ENCODE measurements around the gene NAALADL2. TPM values are rescaled to one million over a fixed set of nuclear protein-coding genes. Genes with fewer than 3 reads are reported as not detected.
"Not testable (repeated sequence)": the region's sequence is repeated elsewhere in the genome, so short reads cannot be mapped to it uniquely, and the experiment has no call there.

NAALADL2 gene
- total RNA-seq, 2 experiments from 2014 or later, result not detected

- H3K4me3 Mint-ChIP-seq, result no peak overlapping the region
- no peaks in the 10 kb centered on the region for H3K4me1 Mint-ChIP-seq
- CTCF ChIA-PET, result no interaction called here
- peaks cover 2% of the 10 kb centered on the region for H3K9me3 Mint-ChIP-seq (ENCODE audit: low read depth)
- H3K36me3 Mint-ChIP-seq, result no peaks in the 10 kb centered on the region
- no peaks in the 10 kb centered on the region for H3K27me3 Mint-ChIP-seq
- ATAC-seq (no peak), DNase-seq (no peak)
- no peak overlapping the region for H3K27ac Mint-ChIP-seq
Measured at GRCh38 chr3:175484666-175485065, 625.5 kb downstream of the NAALADL2 start.

GRCh38 chr3:175485436-175485835, 626.3 kb downstream of the NAALADL2 start:
- H3K27ac Mint-ChIP-seq, result no peak overlapping the region
- H3K36me3 Mint-ChIP-seq, result no peaks in the 10 kb centered on the region
- no peak overlapping the region for H3K4me3 Mint-ChIP-seq
- H3K4me1 Mint-ChIP-seq, result no peaks in the 10 kb centered on the region
- H3K27me3 Mint-ChIP-seq, result no peaks in the 10 kb centered on the region
- CTCF ChIA-PET, result no interaction called here
- no peak for DNase-seq
- ATAC-seq, result no peak
- peaks cover 2% of the 10 kb centered on the region for H3K9me3 Mint-ChIP-seq (ENCODE audit: low read depth)

GRCh38 chr3:175486255-175486654, 627.1 kb downstream of the NAALADL2 start:
- Mint-ChIP-seq H3K4me1 (no peaks in the 10 kb centered on the region), H3K9me3 (ENCODE audit: low read depth) (peaks cover 2% of the 10 kb centered on the region), H3K27me3 (no peaks in the 10 kb centered on the region), H3K4me3 (no peak overlapping the region), H3K27ac (no peak overlapping the region), H3K36me3 (no peaks in the 10 kb centered on the region)
- CTCF ChIA-PET, result no interaction called here
- ATAC-seq (no peak), DNase-seq (no peak)

- H3K27ac Mint-ChIP-seq, result no peak overlapping the region
- no peaks in the 10 kb centered on the region for H3K4me1 Mint-ChIP-seq
- ATAC-seq, result no peak
- no peaks in the 10 kb centered on the region for H3K36me3 Mint-ChIP-seq
- DNase-seq, result no peak
- no peaks in the 10 kb centered on the region for H3K27me3 Mint-ChIP-seq
- peaks cover 2% of the 10 kb centered on the region for H3K9me3 Mint-ChIP-seq (ENCODE audit: low read depth)
- CTCF ChIA-PET, result no interaction called here
- no peak overlapping the region for H3K4me3 Mint-ChIP-seq
Measured at GRCh38 chr3:175489406-175489805, 630.3 kb downstream of the NAALADL2 start.

DNA sequence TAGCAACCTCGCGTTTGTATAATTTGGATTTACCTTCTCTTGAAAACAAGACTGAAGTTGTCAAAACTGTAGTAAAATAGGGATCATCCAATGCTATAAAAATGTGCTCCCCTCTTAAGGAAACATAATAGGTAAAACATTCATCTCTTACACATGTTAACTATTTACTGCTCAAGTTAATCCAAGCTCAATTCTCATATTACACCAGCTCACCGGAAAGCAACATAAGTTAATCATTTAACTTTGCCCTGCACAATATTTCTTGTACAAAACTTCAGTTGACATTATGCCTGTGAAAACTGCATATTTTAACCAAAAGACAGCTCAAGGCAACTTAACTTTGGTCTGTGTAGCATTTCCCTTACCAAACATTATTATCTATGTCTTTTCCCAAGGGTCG, 634.2 kb downstream of the NAALADL2 start:
- no peak overlapping the region for H3K27ac Mint-ChIP-seq
- H3K27me3 Mint-ChIP-seq, result no peaks in the 10 kb centered on the region
- ATAC-seq (no peak), DNase-seq (no peak)
- H3K36me3 Mint-ChIP-seq, result no peaks in the 10 kb centered on the region
- no peak overlapping the region for H3K4me3 Mint-ChIP-seq
- no peaks in the 10 kb centered on the region for H3K4me1 Mint-ChIP-seq
- H3K9me3 Mint-ChIP-seq (ENCODE audit: low read depth), result no peaks in the 10 kb centered on the region
- CTCF ChIA-PET, result no interaction called here

DNA sequence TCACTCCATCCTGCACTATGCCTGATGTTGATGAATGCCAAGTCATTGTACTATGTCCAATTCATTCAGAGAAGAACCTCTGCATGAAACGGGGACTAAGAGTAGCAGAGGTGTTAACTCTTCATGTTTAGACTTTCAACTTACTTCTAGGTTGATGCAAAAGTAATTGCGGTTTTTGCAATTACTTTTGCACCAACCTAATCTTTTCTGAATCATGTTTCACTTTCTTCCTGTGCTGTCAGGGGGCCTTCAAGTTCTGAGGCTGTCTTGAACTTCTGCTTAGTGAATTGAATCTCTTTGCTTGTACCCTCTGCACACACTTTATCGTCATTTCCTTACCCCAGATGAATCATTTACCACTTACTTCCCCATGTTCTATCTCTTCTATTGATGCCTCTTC, 636.2 kb downstream of the NAALADL2 start:
- ATAC-seq (no peak), DNase-seq (no peak)
- CTCF ChIA-PET, result no interaction called here
- Mint-ChIP-seq H3K4me3 (no peak overlapping the region), H3K27me3 (no peaks in the 10 kb centered on the region), H3K36me3 (no peaks in the 10 kb centered on the region), H3K4me1 (no peaks in the 10 kb centered on the region), H3K9me3 (ENCODE audit: low read depth) (no peaks in the 10 kb centered on the region), H3K27ac (no peak overlapping the region)

DNA sequence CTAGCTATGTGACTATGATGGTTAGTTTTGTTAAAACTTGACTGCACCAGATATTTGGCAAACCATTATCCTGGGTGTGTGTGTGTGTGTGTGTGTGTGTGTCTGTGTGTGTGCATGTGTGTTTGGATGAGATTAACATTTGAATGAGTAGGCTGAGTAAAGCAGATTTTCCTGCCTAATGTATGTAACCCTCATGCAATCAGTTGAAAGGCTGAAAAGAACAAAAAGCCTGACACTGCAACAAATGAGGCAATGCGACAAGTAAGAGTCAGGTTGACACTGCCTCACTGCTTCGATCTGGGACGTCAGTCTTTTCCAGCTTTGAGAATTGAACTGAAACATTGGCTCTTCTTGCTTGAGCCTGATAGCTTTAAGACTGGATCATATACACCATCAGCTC, 643.0 kb downstream of the NAALADL2 start:
- CTCF ChIA-PET, result no interaction called here
- Mint-ChIP-seq H3K4me1 (no peaks in the 10 kb centered on the region), H3K27ac (no peak overlapping the region), H3K36me3 (no peaks in the 10 kb centered on the region), H3K27me3 (no peaks in the 10 kb centered on the region), H3K9me3 (ENCODE audit: low read depth) (peaks cover 4% of the 10 kb centered on the region), H3K4me3 (no peak overlapping the region)
- DNase-seq (no peak), ATAC-seq (no peak)

DNA sequence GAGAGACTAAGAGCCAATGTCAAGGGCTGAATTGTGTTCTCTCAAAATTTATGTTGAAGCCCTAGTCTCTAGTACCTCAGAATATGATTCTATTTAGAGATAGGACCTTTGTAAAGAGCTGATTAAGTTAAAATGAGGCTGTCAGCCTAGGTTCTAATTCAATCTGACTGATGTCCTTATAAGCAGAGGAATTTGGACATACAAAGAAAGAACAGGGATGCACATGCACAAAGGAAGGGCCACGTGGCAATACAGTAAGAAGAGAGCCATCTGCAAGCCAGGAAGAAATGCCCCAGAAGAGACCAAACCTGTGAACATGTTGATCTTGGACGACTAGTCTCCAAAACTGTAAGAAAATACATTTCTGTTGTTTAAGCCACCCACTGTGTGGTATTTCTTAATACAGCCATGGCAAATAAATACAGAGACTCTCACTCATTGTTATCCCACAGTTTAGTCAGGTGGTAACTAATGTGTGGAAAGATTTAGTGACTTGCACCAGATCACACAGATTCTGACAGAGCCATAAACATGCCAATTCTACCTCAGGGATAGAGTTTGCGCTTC, 652.2 kb downstream of the NAALADL2 start:
- no peak for DNase-seq
- H3K4me3 Mint-ChIP-seq, result no peak overlapping the region
- ATAC-seq, result no peak
- peaks cover 5% of the 10 kb centered on the region for H3K9me3 Mint-ChIP-seq (ENCODE audit: low read depth)
- H3K27ac Mint-ChIP-seq, result no peak overlapping the region
- H3K4me1 Mint-ChIP-seq, result no peaks in the 10 kb centered on the region
- no peaks in the 10 kb centered on the region for H3K36me3 Mint-ChIP-seq
- CTCF ChIA-PET, result no interaction called here
- no peaks in the 10 kb centered on the region for H3K27me3 Mint-ChIP-seq

DNA sequence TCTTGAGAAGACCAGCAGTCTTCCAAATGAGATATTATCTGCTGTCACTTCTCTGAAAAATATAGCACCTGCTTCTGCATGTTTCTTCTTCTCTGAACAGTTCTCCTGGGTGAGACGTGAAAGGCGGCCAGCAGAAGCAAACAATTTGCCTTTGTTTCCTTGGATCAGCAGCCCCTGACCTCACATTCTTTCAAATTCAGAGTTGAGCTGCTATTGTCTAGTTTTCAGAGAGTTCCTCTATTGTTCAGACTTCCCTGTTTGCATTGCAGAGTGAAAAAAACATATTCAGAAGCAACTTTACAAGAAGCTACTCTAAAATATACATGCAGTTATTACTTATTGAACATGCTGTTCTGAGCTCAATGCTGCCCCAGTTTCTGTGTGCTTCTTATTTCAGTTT, 653.6 kb downstream of the NAALADL2 start:
- Mint-ChIP-seq H3K4me3 (no peak overlapping the region), H3K4me1 (no peaks in the 10 kb centered on the region), H3K9me3 (ENCODE audit: low read depth) (peaks cover 3% of the 10 kb centered on the region), H3K36me3 (no peaks in the 10 kb centered on the region), H3K27ac (no peak overlapping the region), H3K27me3 (no peaks in the 10 kb centered on the region)
- DNase-seq (no peak), ATAC-seq (no peak)
- CTCF ChIA-PET, result no interaction called here

DNA sequence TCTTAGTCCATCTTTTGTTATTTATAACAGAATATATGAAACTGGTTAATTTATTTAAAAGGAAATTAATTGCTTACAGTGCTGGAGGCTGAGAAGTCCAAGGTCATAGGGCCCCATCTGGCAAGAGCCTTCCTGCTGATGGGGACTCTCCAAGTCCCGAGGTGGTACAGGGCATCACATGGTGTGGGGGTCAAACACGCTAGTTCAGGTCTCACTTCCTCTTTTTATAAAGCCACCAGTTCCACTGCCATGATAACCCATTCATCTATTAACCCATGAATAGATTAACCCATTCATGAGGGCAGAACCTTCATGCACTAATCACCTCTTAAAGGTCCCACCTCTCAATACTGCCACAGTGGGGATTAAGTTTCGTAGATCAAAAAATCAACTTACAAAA, 659.3 kb downstream of the NAALADL2 start:
- ATAC-seq (no peak), DNase-seq (no peak)
- Mint-ChIP-seq H3K27me3 (no peaks in the 10 kb centered on the region), H3K27ac (no peak overlapping the region), H3K36me3 (no peaks in the 10 kb centered on the region), H3K4me1 (no peaks in the 10 kb centered on the region), H3K9me3 (ENCODE audit: low read depth) (peaks cover 2% of the 10 kb centered on the region), H3K4me3 (no peak overlapping the region)
- CTCF ChIA-PET, result no interaction called here

GRCh38 chr3:175521406-175521805, 662.3 kb downstream of the NAALADL2 start:
- H3K36me3 Mint-ChIP-seq, result no peaks in the 10 kb centered on the region
- DNase-seq (no peak), ATAC-seq (no peak)
- H3K27ac Mint-ChIP-seq, result no peak overlapping the region
- no peaks in the 10 kb centered on the region for H3K27me3 Mint-ChIP-seq
- no peaks in the 10 kb centered on the region for H3K4me1 Mint-ChIP-seq
- no peak overlapping the region for H3K4me3 Mint-ChIP-seq
- H3K9me3 Mint-ChIP-seq (ENCODE audit: low read depth), result peaks cover 2% of the 10 kb centered on the region
- CTCF ChIA-PET, result no interaction called here

- Mint-ChIP-seq H3K9me3 (ENCODE audit: low read depth) (peaks cover 2% of the 10 kb centered on the region), H3K4me1 (no peaks in the 10 kb centered on the region), H3K4me3 (no peak overlapping the region), H3K27ac (no peak overlapping the region), H3K27me3 (no peaks in the 10 kb centered on the region), H3K36me3 (no peaks in the 10 kb centered on the region)
- CTCF ChIA-PET, result no interaction called here
- no peak for DNase-seq
- ATAC-seq, result no peak
Measured at GRCh38 chr3:175526191-175526590, 667.1 kb downstream of the NAALADL2 start.

DNA sequence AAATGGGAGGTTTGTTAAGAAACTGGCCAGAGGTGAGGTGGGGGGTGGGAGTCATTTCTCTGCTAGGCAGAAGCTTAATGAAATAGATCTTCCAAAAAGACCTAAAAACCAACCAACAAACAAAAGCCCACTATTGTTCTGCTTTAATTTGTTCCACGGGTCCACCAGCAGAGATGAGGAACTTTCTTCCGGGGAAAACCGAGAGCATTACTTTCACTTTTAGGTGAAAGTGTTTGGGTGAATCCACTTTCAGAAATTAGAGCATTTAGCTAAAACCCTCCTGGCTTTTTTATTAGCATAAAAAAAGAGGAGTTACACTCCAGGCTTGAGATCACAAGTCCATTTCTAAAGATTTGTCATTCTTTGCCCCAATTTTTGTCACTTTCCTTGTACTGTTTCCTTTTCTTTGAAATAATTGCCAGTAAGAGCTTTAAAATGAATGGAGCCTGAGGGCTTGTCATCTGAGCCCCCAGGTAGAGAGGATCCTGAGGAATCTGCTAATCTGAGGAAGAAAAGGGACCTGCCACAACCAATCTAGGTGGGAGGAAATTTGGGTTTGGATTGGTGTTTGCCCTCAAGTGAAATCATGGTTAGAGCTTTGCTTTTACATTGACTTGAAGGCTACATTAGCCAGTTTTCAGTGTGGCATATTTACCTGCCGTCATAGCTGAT, 667.6 kb downstream of the NAALADL2 start:
- no peak overlapping the region for H3K27ac Mint-ChIP-seq
- no peaks in the 10 kb centered on the region for H3K36me3 Mint-ChIP-seq
- DNase-seq (no peak), ATAC-seq (no peak)
- no peaks in the 10 kb centered on the region for H3K4me1 Mint-ChIP-seq
- peaks cover 2% of the 10 kb centered on the region for H3K9me3 Mint-ChIP-seq (ENCODE audit: low read depth)
- no peaks in the 10 kb centered on the region for H3K27me3 Mint-ChIP-seq
- no peak overlapping the region for H3K4me3 Mint-ChIP-seq
- CTCF ChIA-PET, result no interaction called here

DNA sequence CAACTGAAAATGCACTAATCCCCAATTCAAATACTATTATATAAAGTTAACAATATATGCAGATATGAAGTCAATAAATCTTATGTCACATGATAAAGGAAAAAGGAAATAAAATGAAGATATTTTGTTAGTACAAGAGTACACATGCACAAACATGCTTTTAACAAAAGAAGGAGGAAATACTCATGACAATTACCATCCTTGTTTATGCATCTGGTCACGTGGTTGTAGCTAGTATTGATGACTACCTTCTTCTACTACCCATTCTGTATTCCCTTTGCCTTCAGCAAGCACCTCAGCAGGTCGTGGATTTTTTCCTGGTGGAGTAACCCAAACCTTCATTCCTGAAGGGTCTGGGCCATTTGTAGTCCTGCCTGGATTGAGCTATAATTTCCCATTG, 669.6 kb downstream of the NAALADL2 start:
- H3K36me3 Mint-ChIP-seq; DNase-seq; H3K27me3 Mint-ChIP-seq; H3K27ac Mint-ChIP-seq; H3K4me1 Mint-ChIP-seq; ATAC-seq; CTCF ChIA-PET; H3K4me3 Mint-ChIP-seq; H3K9me3 Mint-ChIP-seq (ENCODE audit: low read depth): not testable (repeated sequence)

GRCh38 chr3:175535351-175535750, 676.2 kb downstream of the NAALADL2 start:
- Mint-ChIP-seq H3K36me3 (no peaks in the 10 kb centered on the region), H3K4me1 (no peaks in the 10 kb centered on the region), H3K4me3 (no peak overlapping the region), H3K27me3 (no peaks in the 10 kb centered on the region), H3K9me3 (ENCODE audit: low read depth) (peaks cover 6% of the 10 kb centered on the region), H3K27ac (no peak overlapping the region)
- no peak for DNase-seq
- CTCF ChIA-PET, result no interaction called here
- no peak for ATAC-seq
